Measurements from ENCODE around the gene IL34. TPM values are rescaled to one million over a fixed set of nuclear protein-coding genes. Genes with fewer than 3 reads are reported as not detected.

Gene IL34
- total RNA-seq, 4 donors from 2014 or later: 0.38 to 1.3 (median 1.2) TPM

DNA sequence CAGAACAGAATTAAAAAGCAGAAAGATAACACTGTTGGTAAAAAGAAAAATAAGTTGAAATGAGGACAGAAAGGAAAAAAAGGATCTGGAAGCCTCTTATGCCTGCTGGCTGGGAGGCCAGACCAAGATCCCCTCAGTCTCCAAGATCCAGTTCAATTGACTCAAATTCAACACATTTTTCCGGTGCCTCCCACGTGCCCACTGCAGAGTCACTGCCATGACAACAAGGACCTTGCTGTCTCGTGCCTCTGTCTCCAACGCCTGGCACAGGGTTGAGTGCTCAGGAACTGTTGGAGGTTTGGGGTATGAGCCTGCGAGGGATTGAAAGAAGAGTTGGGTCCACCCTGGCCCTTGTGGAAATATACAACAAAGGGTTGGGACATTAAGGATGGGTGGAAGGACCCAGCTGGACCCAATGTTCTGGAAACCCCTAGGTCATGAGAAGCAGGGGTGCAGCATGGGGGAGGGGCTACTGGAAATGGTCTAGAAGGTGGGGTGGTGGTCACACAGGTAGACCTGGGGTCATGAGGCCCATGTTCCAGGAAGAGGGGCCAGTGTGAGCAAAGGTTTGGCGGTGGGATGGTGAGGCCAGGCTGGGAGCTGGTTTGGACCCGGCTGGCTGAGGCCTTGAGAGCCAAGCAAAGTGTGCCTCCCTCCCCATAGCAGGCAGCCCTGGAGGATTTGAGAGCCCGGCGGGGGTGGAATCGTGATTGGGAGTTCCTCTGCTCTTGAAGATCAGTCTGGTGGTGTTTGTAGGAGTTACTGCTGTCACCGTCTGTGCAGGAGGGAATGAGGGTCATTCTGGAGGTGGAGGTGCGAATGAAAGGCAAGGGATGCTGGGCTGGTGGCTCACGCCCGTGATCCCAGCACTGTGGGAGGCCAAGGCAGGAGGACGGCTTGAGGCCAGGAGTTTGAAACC, 1.3 kb downstream of the IL34 start:
- TF ChIP-seq CTCF (IDR thresholded peaks at IDR 0.05): no peak
- ATAC-seq (ENCODE audit: low FRiP score) (no peak), DNase-seq (ENCODE audit: low spot score) (no peak)

GRCh38 chr16:70648606-70649005, 2.2 kb downstream of the IL34 start:
- ATAC-seq (ENCODE audit: low FRiP score) (no peak), DNase-seq (ENCODE audit: low spot score) (no peak)
- TF ChIP-seq CTCF (IDR thresholded peaks at IDR 0.05): no peak

- DNase-seq (ENCODE audit: low spot score) (no peak), ATAC-seq (ENCODE audit: low FRiP score) (no peak)
- no peak for TF ChIP-seq CTCF (IDR thresholded peaks at IDR 0.05)
Measured at GRCh38 chr16:70649300-70649699, 2.9 kb downstream of the IL34 start.

- ATAC-seq (ENCODE audit: low FRiP score) (no peak), DNase-seq (ENCODE audit: low spot score) (no peak)
- no peak for TF ChIP-seq CTCF (IDR thresholded peaks at IDR 0.05)
Measured at GRCh38 chr16:70650216-70650615, 3.9 kb downstream of the IL34 start.

GRCh38 chr16:70651524-70651923, 5.2 kb downstream of the IL34 start:
- DNase-seq (ENCODE audit: low spot score) (no peak), ATAC-seq (ENCODE audit: low FRiP score) (no peak)
- TF ChIP-seq CTCF (IDR thresholded peaks at IDR 0.05): no peak

- ATAC-seq (ENCODE audit: low FRiP score) (no peak), DNase-seq (ENCODE audit: low spot score) (no peak)
- TF ChIP-seq CTCF (IDR thresholded peaks at IDR 0.05): no peak
Measured at GRCh38 chr16:70652322-70652721, 6.0 kb downstream of the IL34 start.

- DNase-seq (ENCODE audit: low spot score) (no peak), ATAC-seq (ENCODE audit: low FRiP score) (no peak)
- no peak for TF ChIP-seq CTCF (IDR thresholded peaks at IDR 0.05)
Measured at GRCh38 chr16:70653406-70653805, 7.0 kb downstream of the IL34 start.
